Superior temporal gyrus (tissue), 1 donor: Measurements from ENCODE around the gene RBKS.
A peak's percentile ranks its signal among the peaks of the same experiment; 100 is the strongest.

ENCODE experiments used
- DNase-seq: peaks from one replicate; pipeline ENCODE4 v3.0.0-alpha.2; 2016; ENCODE audit errors: extremely low spot score

Gene RBKS

GRCh38 chr2:27831279-27832050, 58.7 kb downstream of the RBKS start:
- no peak for DNase-seq

GRCh38 chr2:27830656-27831055, 59.5 kb downstream of the RBKS start:
- DNase-seq: no peak

- DNase-seq: no peak
Observed at GRCh38 chr2:27829791-27830190, 60.4 kb downstream of the RBKS start.

- DNase-seq: no peak
Observed at GRCh38 chr2:27828305-27828704, 61.9 kb downstream of the RBKS start.

GRCh38 chr2:27824401-27824800, 65.8 kb downstream of the RBKS start:
- DNase-seq: no peak

GRCh38 chr2:27823569-27823968, 66.6 kb downstream of the RBKS start:
- DNase-seq: no peak

GRCh38 chr2:27823135-27823534, 67.1 kb downstream of the RBKS start:
- peak; percentile 59 for DNase-seq

GRCh38 chr2:27822049-27822448, 68.1 kb downstream of the RBKS start:
- DNase-seq: no peak

GRCh38 chr2:27815860-27816438, 74.2 kb downstream of the RBKS start:
- DNase-seq: no peak

- no peak for DNase-seq
Observed at GRCh38 chr2:27814758-27815157, 75.4 kb downstream of the RBKS start.

GRCh38 chr2:27811768-27812167, 78.4 kb downstream of the RBKS start:
- DNase-seq: no peak

- no peak for DNase-seq
Observed at GRCh38 chr2:27810455-27810854, 79.7 kb downstream of the RBKS start.

- peak; percentile 57 for DNase-seq
Observed at GRCh38 chr2:27809761-27810241, 80.4 kb downstream of the RBKS start.

GRCh38 chr2:27808984-27809383, 81.2 kb downstream of the RBKS start:
- no peak for DNase-seq

GRCh38 chr2:27808418-27808817, 81.8 kb downstream of the RBKS start:
- no peak for DNase-seq

GRCh38 chr2:27807476-27807875, 82.7 kb downstream of the RBKS start:
- no peak for DNase-seq

GRCh38 chr2:27806311-27807059, 83.7 kb downstream of the RBKS start:
- DNase-seq: no peak

- DNase-seq: no peak
Observed at GRCh38 chr2:27805180-27805579, 85.0 kb downstream of the RBKS start.

GRCh38 chr2:27804146-27804545, 86.0 kb downstream of the RBKS start:
- no peak for DNase-seq

- DNase-seq: no peak
Observed at GRCh38 chr2:27803046-27803445, 87.1 kb downstream of the RBKS start.

GRCh38 chr2:27802547-27802946, 87.6 kb downstream of the RBKS start:
- DNase-seq: no peak

- no peak for DNase-seq
Observed at GRCh38 chr2:27800856-27801255, 89.3 kb downstream of the RBKS start.

GRCh38 chr2:27799646-27800010, 90.6 kb downstream of the RBKS start:
- no peak for DNase-seq
